Suprapubic skin (tissue), 4 donors: ENCODE measurements around the gene CARS2.

ENCODE experiments used
- POLR2A ChIP-seq, 2 donors: fragments of 450-650 bp; IDR thresholded peaks; one replicate each; pipeline ENCODE4 v1.6.1; 2017; ENCODE audit warnings: antibody characterized with exemption in 2 of 2, mild to moderate bottlenecking in 2 of 2, moderate library complexity in 2 of 2
- POLR2AphosphoS5 ChIP-seq, 3 donors: sonication (generic); formaldehyde crosslinking; IDR thresholded peaks; one replicate each; pipeline ENCODE4 v1.6.1; 2017; ENCODE audit warnings: antibody characterized with exemption in 3 of 3
- TF ChIP-seq, protein P1 (sequence below), 2 donors: fragments of 200-600 bp in 1 of 2; fragments of 450-650 bp in 1 of 2; sonication (generic) in 1 of 2; IDR thresholded peaks; one replicate each; pipeline ENCODE4 v1.5.1; 2016 to 2019; ENCODE audit warnings: antibody characterized with exemption in 2 of 2, mild to moderate bottlenecking in 1 of 2, moderate library complexity in 1 of 2

GRCh38 chr13:110636701-110637201, 69.2 kb downstream of the CARS2 start:
- TF ChIP-seq POLR2A (IDR thresholded peaks at IDR 0.05) (no peak), POLR2AphosphoS5 (IDR thresholded peaks at IDR 0.05) (no peak)
- TF ChIP-seq, protein P1, sequence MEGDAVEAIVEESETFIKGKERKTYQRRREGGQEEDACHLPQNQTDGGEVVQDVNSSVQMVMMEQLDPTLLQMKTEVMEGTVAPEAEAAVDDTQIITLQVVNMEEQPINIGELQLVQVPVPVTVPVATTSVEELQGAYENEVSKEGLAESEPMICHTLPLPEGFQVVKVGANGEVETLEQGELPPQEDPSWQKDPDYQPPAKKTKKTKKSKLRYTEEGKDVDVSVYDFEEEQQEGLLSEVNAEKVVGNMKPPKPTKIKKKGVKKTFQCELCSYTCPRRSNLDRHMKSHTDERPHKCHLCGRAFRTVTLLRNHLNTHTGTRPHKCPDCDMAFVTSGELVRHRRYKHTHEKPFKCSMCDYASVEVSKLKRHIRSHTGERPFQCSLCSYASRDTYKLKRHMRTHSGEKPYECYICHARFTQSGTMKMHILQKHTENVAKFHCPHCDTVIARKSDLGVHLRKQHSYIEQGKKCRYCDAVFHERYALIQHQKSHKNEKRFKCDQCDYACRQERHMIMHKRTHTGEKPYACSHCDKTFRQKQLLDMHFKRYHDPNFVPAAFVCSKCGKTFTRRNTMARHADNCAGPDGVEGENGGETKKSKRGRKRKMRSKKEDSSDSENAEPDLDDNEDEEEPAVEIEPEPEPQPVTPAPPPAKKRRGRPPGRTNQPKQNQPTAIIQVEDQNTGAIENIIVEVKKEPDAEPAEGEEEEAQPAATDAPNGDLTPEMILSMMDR (IDR thresholded peaks at IDR 0.05): no peak
